Activated CD4-positive, alpha-beta T cell treated with anti-CD3 and anti-CD28 coated beads, Interleukin-2, amount 50 U/mL, for 16 hours (primary cell): ENCODE results near the gene AMH.
"Not testable (repeated sequence)": the region's sequence is repeated elsewhere in the genome, so short reads cannot be mapped to it uniquely, and the experiment has no call there.

Experiments used
- DNase-seq: peaks from one replicate; pipeline ENCODE4 v3.0.0-alpha.2; 2020

Gene AMH

GRCh38 chr19:2249010-2249866 lies at the start of gene AMH:
AMH (plus strand) TSS chr19:2249323; CDS start chr19:2249333, 10 bp downstream.
- DNase-seq = no peak

- DNase-seq = no peak
Observed at GRCh38 chr19:2199861-2200623, 49.1 kb upstream of the AMH start.

GRCh38 chr19:2200624-2201294 lies 48.4 kb upstream of the AMH start:
- DNase-seq = not testable (repeated sequence)

GRCh38 chr19:2201473-2202148 lies 47.5 kb upstream of the AMH start:
- DNase-seq = no peak

DNA sequence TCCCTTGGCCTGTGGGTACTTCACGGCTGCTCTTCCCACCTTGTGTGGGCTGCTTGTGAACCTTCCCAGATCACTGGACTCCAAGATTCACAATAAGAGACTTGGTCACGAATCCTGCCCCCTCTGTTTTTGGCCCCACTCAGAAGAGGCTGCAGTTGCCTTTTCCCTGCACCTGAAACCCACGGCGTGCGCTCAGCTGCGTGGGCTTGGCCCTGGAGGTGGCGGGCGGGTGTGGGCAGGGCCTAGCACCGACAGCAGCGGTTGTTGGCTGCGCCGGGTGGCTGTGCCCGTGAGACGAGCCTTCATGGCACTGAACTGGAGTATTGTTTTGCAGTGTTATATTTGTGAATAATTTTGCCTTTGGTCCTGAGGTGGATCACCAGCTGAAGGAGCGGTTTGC lies 46.8 kb upstream of the AMH start:
- DNase-seq = no peak

- no peak for DNase-seq
Observed at GRCh38 chr19:2207008-2207407, 42.1 kb upstream of the AMH start.

GRCh38 chr19:2207991-2208860 lies 40.9 kb upstream of the AMH start:
- no peak for DNase-seq

GRCh38 chr19:2208975-2209374 lies 40.1 kb upstream of the AMH start:
- no peak for DNase-seq

GRCh38 chr19:2209408-2209807 lies 39.7 kb upstream of the AMH start:
- DNase-seq = no peak

DNA sequence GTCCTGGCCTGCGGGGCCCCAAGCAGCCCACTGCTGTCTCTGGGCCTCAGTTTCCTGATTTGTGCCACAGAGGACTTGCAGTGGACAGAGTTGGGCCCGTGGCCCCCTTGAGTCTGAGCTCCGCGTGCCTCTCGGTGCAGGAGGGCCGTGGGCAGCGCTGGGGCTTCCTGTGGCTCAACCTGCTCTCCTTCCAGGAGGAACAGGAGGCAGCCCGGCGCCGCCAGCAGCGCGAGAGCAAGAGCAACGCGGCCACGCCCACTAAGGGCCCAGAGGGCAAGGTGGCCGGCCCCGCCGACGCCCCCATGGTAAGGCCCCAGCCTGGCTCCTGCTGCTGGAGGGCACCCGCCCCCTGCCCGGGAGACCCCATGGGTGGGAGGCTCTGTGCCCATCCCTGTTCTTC lies 38.9 kb upstream of the AMH start:
- no peak for DNase-seq

DNA sequence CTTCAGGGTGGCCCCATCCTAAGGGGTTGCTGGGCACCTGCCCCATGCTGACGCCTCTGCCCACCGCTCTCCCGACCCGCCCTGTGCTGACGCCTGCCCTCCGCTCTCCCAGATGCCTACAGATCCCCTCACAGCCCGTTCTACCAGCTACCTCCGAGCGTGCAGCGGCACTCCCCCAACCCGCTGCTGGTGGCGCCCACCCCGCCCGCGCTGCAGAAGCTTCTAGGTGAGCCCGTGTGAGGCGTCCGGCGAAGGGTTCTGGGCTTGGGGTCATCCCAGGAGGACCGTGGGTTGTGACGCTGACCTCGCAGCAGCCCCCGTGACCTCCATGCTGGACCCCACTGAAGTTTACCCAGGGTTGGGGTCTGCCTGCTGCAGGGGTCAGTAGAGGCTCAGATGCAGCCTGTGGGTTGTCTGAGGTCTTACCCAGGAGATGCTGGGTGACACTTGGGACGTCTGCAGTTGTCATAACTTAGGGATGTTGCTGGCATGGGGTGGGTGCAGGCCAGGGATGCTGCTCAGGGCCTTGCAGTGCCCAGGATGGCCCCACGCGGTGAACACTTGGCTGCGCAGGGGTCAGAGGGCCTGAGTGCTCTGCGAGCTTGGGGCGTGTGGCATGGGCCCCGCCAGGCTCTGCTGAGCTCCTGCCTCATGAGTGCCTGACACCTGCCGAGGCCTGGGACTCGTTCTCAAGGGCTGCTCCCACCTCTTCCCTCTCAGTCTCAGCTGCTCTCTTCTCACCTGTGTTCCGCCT lies 38.0 kb upstream of the AMH start:
- no peak for DNase-seq

DNA sequence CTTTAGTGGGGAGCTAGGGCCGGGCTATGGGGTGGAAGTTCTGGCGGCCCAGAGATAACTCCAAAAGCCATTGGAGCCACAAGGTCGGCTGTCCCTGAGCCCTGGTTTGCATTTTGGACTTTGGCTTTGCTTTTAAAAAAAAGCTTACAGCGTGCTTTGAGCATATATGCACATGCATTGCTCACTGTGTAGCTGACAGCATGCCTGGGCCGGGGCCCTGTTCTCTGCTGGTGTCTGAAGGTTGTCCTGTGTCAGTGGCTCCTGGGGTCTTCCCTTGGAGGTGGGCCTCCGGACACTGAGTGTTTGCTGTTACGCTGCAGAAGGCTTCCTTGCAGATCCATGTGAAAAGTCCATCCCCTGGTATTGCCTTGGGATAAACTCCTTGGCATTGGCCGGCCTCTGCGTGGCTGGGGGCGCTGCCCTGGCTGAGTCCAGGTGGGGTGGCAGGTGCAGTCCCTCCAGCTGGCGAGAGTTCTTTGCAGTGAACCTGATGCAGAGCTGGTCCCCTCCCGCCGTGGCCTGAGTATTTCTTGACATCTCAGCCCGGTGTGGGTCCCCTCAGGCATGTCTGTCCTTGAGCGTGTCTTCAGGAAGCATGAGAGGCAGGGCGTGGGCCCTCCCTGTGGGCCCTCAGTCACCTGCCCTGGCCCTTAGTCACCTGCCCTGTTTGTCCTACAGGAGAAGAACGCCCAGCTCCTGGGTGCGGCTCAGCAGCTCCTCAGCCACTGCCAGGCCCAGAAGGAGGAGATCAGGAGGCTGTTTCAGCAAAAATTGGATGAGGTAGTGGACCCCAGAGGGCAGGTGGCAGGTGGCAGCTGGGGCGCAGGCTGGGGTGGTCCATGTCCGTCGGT lies 36.0 kb upstream of the AMH start:
- no peak for DNase-seq

DNA sequence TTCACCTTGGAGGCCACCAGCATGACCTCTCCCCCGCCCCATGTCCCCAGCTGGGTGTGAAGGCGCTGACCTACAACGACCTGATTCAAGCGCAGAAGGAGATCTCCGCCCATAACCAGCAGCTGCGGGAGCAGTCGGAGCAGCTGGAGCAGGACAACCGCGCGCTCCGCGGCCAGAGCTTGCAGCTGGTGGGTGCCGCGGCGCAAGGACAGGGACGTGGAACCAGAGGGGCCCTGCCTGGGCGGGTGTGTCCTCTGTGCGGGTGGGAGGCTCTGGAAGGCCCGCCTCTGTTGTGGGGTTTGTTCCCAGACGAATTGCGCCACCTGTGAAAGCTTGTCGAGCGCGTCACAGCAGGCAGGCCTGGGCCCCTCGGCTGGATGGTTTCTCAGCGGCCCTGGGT lies 35.3 kb upstream of the AMH start:
- no peak for DNase-seq

DNA sequence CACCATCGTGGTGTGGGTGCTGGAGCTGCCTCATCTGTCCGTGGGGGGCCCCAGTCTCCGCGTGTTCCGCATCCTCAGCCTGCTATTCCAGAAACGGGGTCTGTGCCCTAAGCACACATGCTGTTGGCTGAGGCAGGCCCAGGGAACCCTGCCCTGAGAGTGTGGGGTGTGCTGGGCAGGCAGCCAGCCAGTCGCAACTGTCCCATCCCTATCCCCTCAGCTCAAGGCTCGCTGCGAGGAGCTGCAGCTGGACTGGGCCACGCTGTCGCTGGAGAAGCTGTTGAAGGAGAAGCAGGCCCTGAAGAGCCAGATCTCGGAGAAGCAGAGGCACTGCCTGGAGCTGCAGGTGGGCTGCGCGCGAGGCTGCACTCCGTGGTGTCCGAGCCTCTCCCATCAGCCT lies 34.9 kb upstream of the AMH start:
- DNase-seq = no peak

- DNase-seq = peak; percentile 32
Observed at GRCh38 chr19:2215281-2215751, 33.8 kb upstream of the AMH start.

DNA sequence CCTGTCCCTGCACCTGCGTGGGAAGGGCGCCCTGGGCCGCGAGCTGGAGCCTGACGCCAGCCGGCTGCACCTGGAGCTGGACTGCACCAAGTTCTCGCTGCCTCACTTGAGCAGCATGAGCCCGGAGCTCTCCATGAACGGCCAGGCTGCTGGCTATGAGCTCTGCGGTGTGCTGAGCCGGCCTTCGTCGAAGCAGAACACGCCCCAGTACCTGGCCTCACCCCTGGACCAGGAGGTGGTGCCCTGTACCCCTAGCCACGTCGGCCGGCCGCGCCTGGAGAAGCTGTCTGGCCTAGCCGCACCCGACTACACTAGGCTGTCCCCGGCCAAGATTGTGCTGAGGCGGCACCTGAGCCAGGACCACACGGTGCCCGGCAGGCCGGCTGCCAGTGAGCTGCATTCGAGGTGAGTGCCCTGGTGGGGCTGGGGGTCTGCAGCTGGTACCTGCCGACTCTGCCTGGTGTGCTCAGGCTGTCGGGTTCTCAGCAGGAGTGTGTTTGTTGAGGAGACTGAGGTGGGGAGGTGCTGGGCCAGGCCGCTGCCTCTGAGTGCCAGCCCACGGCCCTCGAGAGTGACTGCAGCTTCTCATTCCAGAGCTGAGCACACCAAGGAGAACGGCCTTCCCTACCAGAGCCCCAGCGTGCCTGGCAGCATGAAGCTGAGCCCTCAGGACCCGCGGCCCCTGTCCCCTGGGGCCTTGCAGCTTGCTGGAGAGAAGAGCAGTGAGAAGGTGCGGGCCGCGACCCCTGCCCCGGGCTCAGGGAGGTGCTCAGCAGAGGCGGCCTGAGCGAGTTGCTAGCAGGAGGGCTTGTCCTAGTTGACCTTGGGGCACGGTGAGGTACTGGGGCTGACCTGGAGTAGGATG lies 32.5 kb upstream of the AMH start:
- no peak for DNase-seq

DNA sequence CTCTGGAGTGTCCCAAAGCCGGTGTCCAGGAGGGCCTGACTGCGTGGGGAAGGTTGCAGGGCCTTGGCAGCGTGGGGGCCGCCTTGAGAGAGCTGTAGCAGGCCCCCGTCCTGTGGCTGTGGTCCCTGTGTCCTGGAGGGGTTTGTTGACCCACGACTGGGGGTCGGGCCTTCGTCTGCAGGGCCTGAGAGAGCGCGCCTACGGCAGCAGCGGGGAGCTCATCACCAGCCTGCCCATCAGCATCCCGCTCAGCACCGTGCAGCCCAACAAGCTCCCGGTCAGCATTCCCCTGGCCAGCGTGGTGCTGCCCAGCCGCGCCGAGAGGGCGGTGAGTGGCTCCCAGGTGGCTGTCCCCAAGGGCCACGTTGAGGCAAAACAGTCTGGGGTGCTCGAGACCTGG lies 31.5 kb upstream of the AMH start:
- no peak for DNase-seq

DNA sequence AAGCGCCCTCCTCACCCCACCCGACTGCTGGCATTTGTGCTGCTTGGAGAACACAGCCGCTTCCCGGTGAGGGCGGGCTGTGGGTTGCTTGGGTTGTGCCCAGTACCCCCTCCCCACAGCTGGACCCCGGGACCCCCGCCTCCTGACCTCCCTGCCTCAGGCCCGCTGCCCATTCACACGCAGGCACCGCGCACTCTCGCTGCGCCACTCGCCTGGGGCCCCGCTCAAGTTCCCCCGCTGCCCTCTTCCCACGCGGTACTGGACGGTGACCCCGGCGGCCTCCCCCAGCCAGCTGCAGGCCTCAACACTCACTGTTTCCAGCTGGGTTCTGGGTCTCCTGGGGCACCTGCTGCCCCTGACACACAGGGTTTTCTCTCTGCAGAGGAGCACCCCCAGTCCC lies 29.4 kb upstream of the AMH start:
- no peak for DNase-seq

DNA sequence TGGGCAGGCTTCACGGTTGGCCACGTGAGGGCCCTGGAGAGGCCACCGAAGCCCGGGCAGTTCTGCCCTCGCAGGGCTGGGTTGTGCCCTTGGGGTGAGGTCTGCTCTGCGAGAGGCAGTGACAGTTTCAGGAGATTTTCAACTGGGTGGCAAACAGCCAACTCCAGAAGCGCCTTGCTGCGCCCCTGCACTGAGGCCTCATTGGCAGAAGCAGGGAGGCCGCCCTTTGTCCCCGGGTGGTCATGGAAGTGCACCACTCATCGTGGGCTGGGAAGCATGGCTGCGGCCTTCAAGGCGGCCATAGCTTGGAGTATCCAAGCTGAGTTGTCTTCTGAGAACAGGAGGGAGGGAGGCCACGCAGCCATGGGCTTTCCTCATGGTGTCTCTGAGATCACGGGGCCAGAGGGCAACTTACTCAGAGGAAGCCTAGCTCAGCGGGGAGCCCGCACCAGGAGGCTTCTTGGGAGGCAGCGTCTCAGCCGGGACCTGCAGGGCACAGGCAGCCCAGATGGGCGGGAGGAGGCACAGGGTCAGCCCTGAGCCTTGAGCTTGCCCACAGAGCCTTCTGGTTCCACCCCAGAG lies 27.8 kb upstream of the AMH start:
- no peak for DNase-seq
